Adrenal gland (tissue), 12 donors: ENCODE data around the gene TM4SF20. TPM values are rescaled to one million over a fixed set of nuclear protein-coding genes. Genes with fewer than 3 reads are reported as not detected.

Experiments
- DNase-seq, 7 donors: peaks; one replicate each; pipeline ENCODE4 v3.0.0-alpha.2; 2019 to 2020
- H3K27ac ChIP-seq, 5 donors: fragments of 200-600 bp; sonication (generic) in 4 of 5; 1 replicate in 3 of 5; 2 replicates in 2 of 5; pipeline versions ENCODE4 v1.5.1 to v1.8.0; 2016 to 2020; ENCODE audit warnings: mild to moderate bottlenecking in 1 of 5
- H3K27me3 ChIP-seq: fragments of 200-600 bp; 2 replicates; pipeline ENCODE4 v1.8.0; 2021
- H3K36me3 ChIP-seq, 2 donors: fragments of 200-600 bp; replicated peaks in 1 of 2; 1 replicate in 1 of 2; 2 replicates in 1 of 2; pipeline versions ENCODE4 v1.5.1 to v1.8.0; 2018 to 2022
- H3K4me1 ChIP-seq, 2 donors: fragments of 200-600 bp; replicated peaks in 1 of 2; 1 replicate in 1 of 2; 2 replicates in 1 of 2; pipeline versions ENCODE4 v1.5.1 to v1.8.0; 2018 to 2021
- H3K4me3 ChIP-seq, 4 donors: fragments of 200-600 bp; sonication (generic) in 3 of 4; one replicate each; pipeline ENCODE4 v1.5.1; 2016 to 2018
- H3K9me3 ChIP-seq, 3 donors: fragments of 200-600 bp; sonication (generic) in 1 of 3; replicated peaks in 1 of 3; 1 replicate in 2 of 3; 2 replicates in 1 of 3; pipeline versions ENCODE4 v1.5.1 to v1.8.0; 2016 to 2021
- CTCF ChIP-seq, 6 experiments: fragments of 450-650 bp in 4 of 6; fragments of 200-600 bp in 2 of 6; sonication (generic) in 1 of 6; IDR thresholded peaks; 1 replicate in 5 of 6; 2 replicates in 1 of 6; pipeline versions ENCODE4 v1.5.1 to v1.8.0; 2016 to 2021; ENCODE audit warnings: antibody characterized with exemption in 6 of 6, mild to moderate bottlenecking in 2 of 6, moderate library complexity in 1 of 6
- POLR2A ChIP-seq, 2 donors: fragments of 450-650 bp; IDR thresholded peaks; one replicate each; pipeline ENCODE4 v1.6.1; 2017; ENCODE audit warnings: antibody characterized with exemption in 2 of 2, mild to moderate bottlenecking in 2 of 2, moderate library complexity in 1 of 2
- WGBS, 4 donors: extraction: QIAGEN DNeasy Blood & Tissue Kit in 2 of 4; methylation state at CpG; one replicate each; pipeline versions ENCODE4 v1.1.5 to v1.1.7; 2013 to 2017; 5-methylcytosine and 5-hydroxymethylcytosine counted together
- intact Hi-C, 2 donors: fragments of 100-400 bp; cut with DNase I; formaldehyde crosslinking; loops; one replicate each; pipeline versions ENCODE4 v1.14.1 to v1.15.0; 2022 to 2023
- polyA plus RNA-seq, 3 donors: library from polyadenylated mRNA; stranded (reverse); fragments of 200-250 nt in 2 of 3; fragments of 350-450 nt in 1 of 3; fragmentation: Illumina TruSeq in 1 of 3; extraction: RNeasy Lipid Tissue Mini Kit (QIAGEN cat#74804) in 1 of 3; gene quantifications; one replicate each; pipeline ENCODE4 v1.2.3, GENCODE V29; 2013 to 2014
- total RNA-seq, 9 donors: library from RNA; depleted of rRNA in 4 of 9; stranded (reverse); fragments of >200 nt in 4 of 9; fragments of 120-200 nt in 1 of 9; fragmentation: NEBNext Ultra II Directional in 1 of 9; extraction: Animal tissue kit (Norgen Biotek cat#: 25700) in 1 of 9; gene quantifications; one replicate each; pipeline versions ENCODE4 v1.1.0 to v1.2.4, GENCODE V29; 2013 to 2023
- donor health status: healthy with polysubstance abuse.
- donor health status: Bipolar disorder and iron deficiency.
- donor health status: DM: yes; HTN: yes; CAD: no.
- donor health status: DM: no; HTN: no; CAD: no.
- donor health status: DM: no; HTN: no; CAD: no.
- donor health status: DM: yes; HTN: yes; CAD: no.

The TM4SF20 gene
- total and polyA plus RNA-seq, 12 donors: 0.14 TPM; not detected in 11

- no peak overlapping the region for H3K4me3 ChIP-seq
- no peaks in the 10 kb centered on the region for H3K36me3 ChIP-seq
- H3K4me1 ChIP-seq: peaks cover 10 to 16% of the 10 kb centered on the region in 2 donors
- H3K27me3 ChIP-seq: no peaks in the 10 kb centered on the region
- H3K9me3 ChIP-seq: no peaks in the 10 kb centered on the region
- TF ChIP-seq CTCF (IDR thresholded peaks at IDR 0.05): peak in 2 of 6 experiments; percentile 8 to 26
- TF ChIP-seq POLR2A (IDR thresholded peaks at IDR 0.05): no peak
- 79 to 90% (median 88%) methylated on average over 4 of the region's 4 CpGs for WGBS, 4 donors
- H3K27ac ChIP-seq: no peak overlapping the region
- intact Hi-C loops: loop anchor here (5.0 kb wide), 2 partner anchors 68 to 363 kb away; partner anchors contain the start of gene AGFG1 (in 1 of the 2)
- DNase-seq: no peak
These were observed 25.6 kb upstream of the TM4SF20 start for GRCh38 chr2:227404585-227405271.

- H3K27me3 ChIP-seq: no peaks in the 10 kb centered on the region
- WGBS, 4 donors: 52 to 60% (median 56%) methylated on average over 4 of the region's 4 CpGs
- no peak for TF ChIP-seq CTCF (IDR thresholded peaks at IDR 0.05)
- no peak for TF ChIP-seq POLR2A (IDR thresholded peaks at IDR 0.05)
- peaks cover 10 to 16% of the 10 kb centered on the region in 2 donors for H3K4me1 ChIP-seq
- no peak overlapping the region for H3K27ac ChIP-seq
- H3K9me3 ChIP-seq: no peaks in the 10 kb centered on the region
- H3K36me3 ChIP-seq: no peaks in the 10 kb centered on the region
- H3K4me3 ChIP-seq: no peak overlapping the region
- DNase-seq: peak in 1 of 7 donors; percentile 31
- intact Hi-C loops: loop anchor here in 1 of 2 donors (5.0 kb wide), 1 partner anchor 364 kb away; no protein-coding TSS in a partner anchor
These were observed 23.9 kb upstream of the TM4SF20 start for GRCh38 chr2:227402959-227403358.

- Histone ChIP-seq H3K27ac (no peak overlapping the region), H3K27me3 (no peaks in the 10 kb centered on the region), H3K4me3 (no peak overlapping the region), H3K36me3 (no peaks in the 10 kb centered on the region), H3K9me3 (no peaks in the 10 kb centered on the region), H3K4me1 (peaks cover 10 to 16% of the 10 kb centered on the region in 2 donors)
- intact Hi-C loops: loop anchor here in 1 of 2 donors (5.0 kb wide), 1 partner anchor 365 kb away; no protein-coding TSS in a partner anchor
- no peak for TF ChIP-seq POLR2A (IDR thresholded peaks at IDR 0.05)
- TF ChIP-seq CTCF (IDR thresholded peaks at IDR 0.05): no peak
- no peak for DNase-seq
These were observed 23.2 kb upstream of the TM4SF20 start for GRCh38 chr2:227402321-227402720.

- no peak overlapping the region for H3K4me3 ChIP-seq
- no peak overlapping the region for H3K27ac ChIP-seq
- no peaks in the 10 kb centered on the region for H3K27me3 ChIP-seq
- peaks cover 3 to 9% of the 10 kb centered on the region in 2 donors for H3K4me1 ChIP-seq
- TF ChIP-seq CTCF (IDR thresholded peaks at IDR 0.05): no peak
- TF ChIP-seq POLR2A (IDR thresholded peaks at IDR 0.05): no peak
- no peaks in the 10 kb centered on the region for H3K9me3 ChIP-seq
- peak in 1 of 7 donors; percentile 10 for DNase-seq
- WGBS, 4 donors: 83 to 93% (median 90%) methylated on average over 2 of the region's 2 CpGs
- H3K36me3 ChIP-seq: no peaks in the 10 kb centered on the region
- intact Hi-C loops: loop anchor here in 1 of 2 donors (5.0 kb wide), 1 partner anchor 366 kb away; no protein-coding TSS in a partner anchor
These were observed 22.4 kb upstream of the TM4SF20 start for GRCh38 chr2:227401550-227401949.
